Panc1 (cell line): ENCODE results near the gene ZFYVE28.

Source experiments
- CTCF ChIP-seq: fragments of 450-650 bp; IDR thresholded peaks from 2 replicates; pipeline ENCODE4 v1.5.1; 2017; ENCODE audit warnings: mild to moderate bottlenecking
- POLR2AphosphoS5 ChIP-seq: IDR thresholded peaks from 2 replicates; pipeline ENCODE4 v1.6.1; 2012; ENCODE audit warnings: mild to moderate bottlenecking, low read depth, low read length, moderate library complexity
- REST ChIP-seq, 2 experiments: IDR thresholded peaks; 2 replicates each; pipeline ENCODE4 v1.6.1; 2011 to 2012; ENCODE audit warnings: low read depth in 2 of 2, control low read depth in 1 of 2, low read length in 1 of 2, mild to moderate bottlenecking in 1 of 2, moderate library complexity in 1 of 2; ENCODE audit not compliant: insufficient read depth in 1 of 2
- TCF7L2 ChIP-seq: IDR thresholded peaks from 2 replicates; pipeline ENCODE4 v1.6.1; 2011; ENCODE audit warnings: mild to moderate bottlenecking, low read depth, low read length, inconsistent platforms

GRCh38 chr4:2261853-2262144, 156.6 kb downstream of the ZFYVE28 start, which contains the start of gene MXD4:
- TF ChIP-seq CTCF: no peak
- TF ChIP-seq POLR2AphosphoS5: no peak
- TF ChIP-seq REST (IDR thresholded peaks at IDR 0.05; ENCODE audit: insufficient read depth in 1 of 2, low read depth in 2 of 2, low read length in 1 of 2): no peak
- TF ChIP-seq TCF7L2: no peak
